ENCODE data around the gene MCOLN1.
"Not testable (repeated sequence)": the region's sequence is repeated elsewhere in the genome, so short reads cannot be mapped to it uniquely, and the experiment has no call there.

Gene MCOLN1

GRCh38 chr19:7526059-7526929 is 3.9 kb downstream of the MCOLN1 start:
- no peak for DNase-seq

DNA sequence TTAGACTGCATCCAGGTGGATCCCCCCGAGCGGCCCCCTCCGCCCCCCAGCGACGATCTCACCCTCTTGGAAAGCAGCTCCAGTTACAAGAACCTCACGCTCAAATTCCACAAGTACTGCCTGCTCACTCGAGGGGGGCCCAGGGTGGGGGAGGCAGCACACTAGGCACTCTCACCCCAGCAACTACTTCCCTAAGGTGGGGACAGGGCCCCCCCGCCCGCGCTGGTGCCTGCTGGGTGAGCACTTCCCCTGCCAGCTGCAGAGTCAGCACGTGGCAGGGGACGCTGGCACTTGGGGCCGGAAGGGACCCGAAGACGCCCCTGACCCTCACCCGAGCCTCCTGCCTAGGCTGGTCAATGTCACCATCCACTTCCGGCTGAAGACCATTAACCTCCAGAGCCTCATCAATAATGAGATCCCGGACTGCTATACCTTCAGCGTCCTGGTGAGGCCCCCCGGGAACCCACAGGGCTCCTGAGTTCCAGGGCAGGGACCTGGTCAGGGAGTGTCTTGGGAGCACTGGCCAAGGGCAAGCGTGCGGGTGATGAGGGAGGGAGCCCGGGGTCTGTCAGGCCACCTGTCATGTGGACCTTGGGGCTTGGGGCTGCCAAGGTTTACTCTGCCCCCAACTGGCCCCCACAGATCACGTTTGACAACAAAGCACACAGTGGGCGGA is 5.2 kb downstream of the MCOLN1 start:
- no peak for DNase-seq

GRCh38 chr19:7528192-7528519 is 5.7 kb downstream of the MCOLN1 start:
- no peak for DNase-seq

DNA sequence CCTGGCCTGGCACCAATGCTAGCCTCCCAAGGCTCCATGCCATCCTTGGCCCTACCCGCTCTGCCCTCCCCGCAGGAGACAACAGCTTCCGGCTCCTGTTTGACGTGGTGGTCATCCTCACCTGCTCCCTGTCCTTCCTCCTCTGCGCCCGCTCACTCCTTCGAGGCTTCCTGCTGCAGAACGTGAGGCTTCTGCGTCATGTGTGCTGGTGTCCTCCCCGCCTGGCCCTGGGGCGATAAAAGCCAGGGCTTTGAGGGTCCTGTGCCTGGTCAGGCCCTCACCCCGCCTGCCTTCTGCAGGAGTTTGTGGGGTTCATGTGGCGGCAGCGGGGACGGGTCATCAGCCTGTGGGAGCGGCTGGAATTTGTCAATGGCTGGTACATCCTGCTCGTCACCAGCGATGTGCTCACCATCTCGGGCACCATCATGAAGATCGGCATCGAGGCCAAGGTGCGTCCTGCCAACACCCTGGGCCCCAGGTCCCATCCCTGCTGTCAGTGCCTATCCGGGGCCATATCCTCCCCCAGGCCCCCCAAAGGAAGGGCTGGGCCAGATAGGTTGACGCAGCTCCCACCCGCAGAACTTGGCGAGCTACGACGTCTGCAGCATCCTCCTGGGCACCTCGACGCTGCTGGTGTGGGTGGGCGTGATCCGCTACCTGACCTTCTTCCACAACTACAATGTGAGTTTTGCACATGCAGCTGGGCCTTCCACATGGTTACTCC is 6.3 kb downstream of the MCOLN1 start:
- DNase-seq, result no peak

DNA sequence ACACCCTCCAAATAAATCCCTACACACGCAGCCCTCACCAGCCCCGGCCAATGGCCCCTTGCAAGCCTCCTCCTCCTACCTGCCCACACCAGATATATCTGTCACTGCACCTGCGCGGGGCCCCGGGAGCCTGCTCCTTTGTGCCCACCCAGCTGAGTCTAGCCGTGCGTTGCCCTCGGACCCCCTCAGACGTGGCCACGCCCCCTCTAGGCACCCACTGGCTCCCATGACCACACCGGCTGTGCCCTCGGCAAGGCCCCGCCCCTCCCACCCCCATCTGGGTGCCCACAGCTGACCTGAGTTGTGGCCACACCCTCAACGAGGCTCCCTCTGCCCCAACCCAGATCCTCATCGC is 6.8 kb downstream of the MCOLN1 start:
- no peak for DNase-seq

DNA sequence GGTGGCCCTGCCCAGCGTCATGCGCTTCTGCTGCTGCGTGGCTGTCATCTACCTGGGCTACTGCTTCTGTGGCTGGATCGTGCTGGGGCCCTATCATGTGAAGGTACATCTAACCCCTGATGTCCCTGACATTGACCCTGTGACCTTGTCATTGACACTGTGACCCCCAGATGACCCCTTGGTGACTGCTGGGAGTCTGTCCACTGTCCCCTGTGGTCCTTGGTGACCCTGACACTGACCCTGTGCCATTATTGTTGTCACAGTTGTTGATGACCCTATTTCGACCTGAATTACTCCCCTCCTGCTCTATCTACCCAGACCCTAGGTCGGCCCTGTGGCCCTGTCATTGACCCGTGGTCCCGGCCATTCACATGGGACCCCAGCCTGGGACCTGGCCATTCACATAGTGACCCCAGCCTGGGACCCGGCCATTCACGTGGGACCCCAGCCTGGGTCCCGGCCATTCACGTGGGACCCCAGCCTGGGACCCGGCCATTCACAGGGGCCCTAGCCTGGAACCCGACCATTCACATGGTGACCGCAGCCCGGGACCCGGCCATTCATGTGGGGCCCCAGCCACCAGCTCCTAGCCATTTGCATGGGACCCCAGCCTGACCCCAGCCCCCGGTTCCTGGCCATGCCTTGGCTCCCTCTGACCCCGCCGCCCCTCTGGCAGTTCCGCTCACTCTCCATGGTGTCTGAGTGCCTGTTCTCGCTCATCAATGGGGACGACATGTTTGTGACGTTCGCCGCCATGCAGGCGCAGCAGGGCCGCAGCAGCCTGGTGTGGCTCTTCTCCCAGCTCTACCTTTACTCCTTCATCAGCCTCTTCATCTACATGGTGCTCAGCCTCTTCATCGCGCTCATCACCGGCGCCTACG is 7.4 kb downstream of the MCOLN1 start:
- DNase-seq, result no peak

GRCh38 chr19:7533281-7533885 is 11.0 kb downstream of the MCOLN1 start:
- no peak for DNase-seq

DNA sequence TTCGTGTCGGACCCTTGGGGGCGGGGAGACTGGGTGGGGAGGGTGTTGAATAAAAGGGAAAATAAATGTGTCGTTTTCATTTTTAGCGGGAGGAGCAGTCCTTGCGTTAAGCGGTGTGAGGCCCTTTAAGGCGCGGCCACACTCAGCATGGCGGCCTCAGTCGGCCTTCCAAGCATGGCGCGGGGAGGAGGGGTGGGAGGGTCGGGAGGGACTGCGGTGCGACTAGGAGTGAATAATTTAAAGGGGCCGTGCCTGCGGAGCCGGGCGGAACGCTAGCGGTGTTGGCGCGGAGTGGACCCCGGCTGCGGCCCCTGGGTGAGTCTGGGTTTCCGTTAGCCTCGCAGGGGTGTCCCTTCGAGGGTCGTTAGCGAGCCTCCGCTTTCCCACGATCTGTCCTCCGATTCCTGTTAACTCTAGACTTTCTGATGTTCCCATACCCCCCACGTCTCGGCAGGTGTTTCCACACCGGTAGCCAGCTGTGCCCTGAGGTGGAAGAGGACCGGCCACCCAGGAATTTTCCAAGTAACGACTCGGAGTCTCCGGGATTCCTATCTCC is 11.6 kb downstream of the MCOLN1 start:
- peak; percentile 70 to 82 for DNase-seq

DNA sequence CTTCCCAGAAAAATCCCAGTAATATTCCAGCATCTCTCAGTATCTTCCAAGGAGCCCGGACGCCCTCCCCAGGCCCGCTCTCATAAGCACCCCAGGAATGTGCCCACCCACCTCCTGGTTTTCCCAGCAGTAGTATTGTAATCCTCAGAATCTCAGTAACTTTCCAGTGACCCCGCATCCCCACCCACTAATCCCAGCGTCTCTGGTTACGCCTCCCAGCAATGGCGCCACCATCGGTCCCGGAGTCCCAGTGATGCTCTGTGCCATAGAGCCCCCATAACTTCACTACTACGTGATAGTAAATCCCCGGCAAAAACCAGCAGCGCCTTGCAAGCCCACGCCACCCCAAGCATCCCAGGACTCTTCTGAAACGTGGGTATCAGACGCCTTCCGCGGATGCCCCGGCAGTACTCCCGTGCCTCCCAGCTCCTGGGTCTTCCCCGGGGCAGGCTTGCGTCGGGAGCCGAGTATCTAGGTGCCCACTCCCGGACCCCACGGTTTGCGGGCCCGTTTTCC is 12.2 kb downstream of the MCOLN1 start:
- peak; percentile 60 to 66 for DNase-seq

DNA sequence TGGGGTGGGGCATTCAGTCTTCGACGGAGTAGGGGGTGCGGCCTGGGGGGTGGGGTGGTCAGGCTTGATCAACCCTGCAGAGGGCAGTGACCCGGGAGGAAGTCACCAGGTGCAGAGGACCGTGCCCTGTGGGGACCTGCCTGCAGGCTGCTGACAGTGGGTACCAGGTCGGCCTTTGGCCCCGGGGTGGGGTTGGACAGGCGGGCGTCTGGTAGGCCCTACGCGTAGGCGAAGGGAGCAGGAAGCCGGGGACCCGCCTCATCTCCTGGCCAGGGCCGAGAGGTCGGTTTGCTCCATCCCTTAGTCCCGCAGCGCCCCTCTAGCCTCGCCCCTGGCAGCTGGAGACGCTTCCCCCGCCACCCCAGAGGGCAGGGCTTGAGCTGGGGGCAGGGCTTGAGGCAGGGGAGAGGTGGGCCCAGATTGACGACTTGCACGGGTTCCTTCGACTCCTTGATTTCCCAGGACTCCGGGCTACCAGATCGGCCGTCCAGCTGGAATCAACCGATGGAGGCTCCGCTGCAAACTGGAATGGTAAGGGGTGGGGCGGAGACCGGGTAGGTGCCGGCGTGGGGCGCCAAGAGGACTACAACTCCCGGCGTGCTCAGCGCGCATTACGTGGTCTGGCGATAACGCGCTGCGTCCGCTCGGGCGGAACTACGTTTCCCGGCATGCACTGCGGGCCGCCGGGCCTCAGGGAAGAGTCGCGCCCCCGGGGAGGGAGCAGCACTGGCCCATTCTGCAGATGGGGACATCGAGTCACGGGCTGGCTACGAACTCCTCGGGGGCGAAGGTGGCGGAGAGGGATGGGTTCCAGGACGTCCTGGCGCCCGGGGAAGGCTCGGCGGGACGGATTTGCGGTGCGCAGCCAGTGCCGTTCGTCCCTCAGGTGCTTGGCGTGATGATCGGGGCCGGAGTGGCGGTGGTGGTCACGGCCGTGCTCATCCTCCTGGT is 12.9 kb downstream of the MCOLN1 start, which contains the start of gene PNPLA6:
TSS of gene PNPLA6 (plus strand) at position 671 of the 951 bp plus-strand sequence. CDS start at position 743, 72 bp downstream.
- peak; percentile 85 to 96 for DNase-seq

- DNase-seq, result no peak
Measured at GRCh38 chr19:7535998-7536695, 13.7 kb downstream of the MCOLN1 start.

GRCh38 chr19:7538990-7539389 is 16.6 kb downstream of the MCOLN1 start:
- not testable (repeated sequence) for DNase-seq

DNA sequence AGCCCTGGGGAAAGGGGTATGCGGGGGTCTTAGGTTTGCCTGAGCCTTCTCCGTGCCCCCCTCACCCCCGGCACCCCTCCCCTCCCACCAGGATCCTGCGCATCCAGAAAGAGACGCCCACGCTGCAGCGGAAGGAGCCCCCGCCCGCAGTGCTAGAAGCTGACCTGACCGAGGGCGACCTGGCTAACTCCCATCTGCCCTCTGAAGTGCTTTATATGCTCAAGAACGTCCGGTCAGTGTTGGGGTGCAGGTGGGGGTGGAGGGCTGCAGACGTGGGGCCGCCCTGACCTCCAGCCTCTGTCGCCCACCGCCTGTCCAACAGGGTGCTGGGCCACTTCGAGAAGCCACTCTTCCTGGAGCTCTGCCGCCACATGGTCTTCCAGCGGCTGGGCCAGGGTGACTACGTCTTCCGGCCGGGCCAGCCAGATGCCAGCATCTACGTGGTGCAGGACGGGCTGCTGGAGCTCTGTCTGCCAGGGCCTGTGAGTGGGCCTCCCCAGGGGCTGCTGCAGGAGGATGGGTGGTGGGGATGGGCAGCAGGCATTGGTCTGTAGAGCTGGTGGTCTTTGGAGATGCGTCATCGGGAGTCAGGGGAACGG is 17.5 kb downstream of the MCOLN1 start:
- DNase-seq, result no peak

- no peak for DNase-seq
Measured at GRCh38 chr19:7540761-7541474, 18.5 kb downstream of the MCOLN1 start.

DNA sequence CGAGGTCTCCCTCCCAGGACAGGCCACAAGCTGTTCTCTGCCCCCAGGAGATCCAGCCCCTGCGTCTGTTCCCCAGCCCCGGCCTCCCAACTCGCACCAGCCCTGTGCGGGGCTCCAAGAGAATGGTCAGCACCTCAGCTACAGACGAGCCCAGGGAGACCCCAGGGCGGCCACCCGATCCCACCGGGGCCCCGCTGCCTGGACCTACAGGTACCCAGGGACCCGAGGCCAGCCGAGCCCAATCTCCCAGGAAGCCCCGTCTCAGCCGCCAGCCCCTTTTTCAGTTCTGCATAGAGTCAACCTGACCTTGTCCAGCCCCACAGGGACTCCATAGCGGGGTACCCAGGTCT is 19.0 kb downstream of the MCOLN1 start:
- DNase-seq, result no peak

- no peak for DNase-seq
Measured at GRCh38 chr19:7541828-7542443, 19.5 kb downstream of the MCOLN1 start.

DNA sequence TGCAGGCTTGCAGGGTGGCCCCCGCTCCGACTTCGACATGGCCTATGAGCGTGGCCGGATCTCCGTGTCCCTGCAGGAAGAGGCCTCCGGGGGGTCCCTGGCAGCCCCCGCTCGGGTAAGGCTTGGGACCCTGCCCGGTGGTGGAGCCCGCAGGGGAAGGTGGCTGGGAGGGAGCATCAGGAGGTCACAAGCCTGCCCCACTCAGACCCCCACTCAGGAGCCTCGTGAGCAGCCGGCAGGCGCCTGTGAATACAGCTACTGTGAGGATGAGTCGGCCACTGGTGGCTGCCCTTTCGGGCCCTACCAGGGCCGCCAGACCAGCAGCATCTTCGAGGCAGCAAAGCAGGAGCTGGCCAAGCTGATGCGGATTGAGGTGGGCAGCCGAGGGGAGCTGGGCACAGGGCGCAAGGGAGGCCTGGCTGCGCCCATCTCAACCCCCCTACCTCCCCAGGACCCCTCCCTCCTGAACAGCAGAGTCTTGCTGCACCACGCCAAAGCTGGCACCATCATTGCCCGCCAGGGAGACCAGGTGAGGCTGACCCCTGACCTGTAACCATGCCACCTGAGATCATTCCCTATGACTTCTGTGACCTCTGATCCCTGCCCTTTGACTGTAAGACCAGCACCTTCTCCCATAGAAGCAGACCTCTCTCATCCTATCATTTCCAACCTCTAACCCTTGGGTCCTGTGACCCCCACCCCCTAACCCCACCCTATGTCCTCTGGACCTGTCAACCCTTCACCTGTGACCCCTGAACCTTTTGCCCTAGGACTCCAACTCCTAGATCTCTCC is 20.3 kb downstream of the MCOLN1 start:
- no peak for DNase-seq

Data from inflammatory macrophage treated with lipopolysaccharide for 1 hour (primary cell).